Karpas-422 (cell line): ENCODE measurements around the gene ALB. TPM values are rescaled to one million over a fixed set of nuclear protein-coding genes. Genes with fewer than 3 reads are reported as not detected.

Experiments
- DNase-seq: peaks from one replicate; pipeline ENCODE4 v3.0.0-alpha.2; 2015
- H2AFZ ChIP-seq: fragments of 200-600 bp; sonication (generic); 2 replicates; pipeline ENCODE4 v1.6.1; 2014; ENCODE audit warnings: antibody characterized with exemption, low read length, mixed read lengths
- H3K27ac ChIP-seq: fragments of 200-600 bp; sonication (generic); 2 replicates; pipeline ENCODE4 v1.5.1; 2014; ENCODE audit warnings: mild to moderate bottlenecking, low read length, moderate library complexity
- H3K27me3 ChIP-seq: fragments of 200-600 bp; sonication (generic); 2 replicates; pipeline ENCODE4 v1.6.1; 2014; ENCODE audit warnings: low read length, mixed read lengths
- H3K36me3 ChIP-seq: fragments of 200-600 bp; sonication (generic); 2 replicates; pipeline ENCODE4 v1.6.1; 2014; ENCODE audit warnings: low read length, mixed read lengths; ENCODE audit not compliant: insufficient read depth
- H3K4me1 ChIP-seq: fragments of 200-600 bp; sonication (generic); 2 replicates; pipeline ENCODE4 v1.6.1; 2014; ENCODE audit warnings: mild to moderate bottlenecking, low read length, mixed read lengths
- H3K4me2 ChIP-seq: fragments of 200-600 bp; sonication (generic); 2 replicates; pipeline ENCODE4 v1.6.1; 2014; ENCODE audit warnings: low read length, low read depth, mild to moderate bottlenecking; ENCODE audit not compliant: poor library complexity, severe bottlenecking
- H3K4me3 ChIP-seq: fragments of 200-600 bp; sonication (generic); 2 replicates; pipeline ENCODE4 v1.5.1; 2014; ENCODE audit warnings: mild to moderate bottlenecking, antibody characterized with exemption, low read length, mixed read lengths
- H3K79me2 ChIP-seq: fragments of 200-600 bp; sonication (generic); 2 replicates; pipeline ENCODE4 v1.6.1; 2014; ENCODE audit warnings: mild to moderate bottlenecking, low read length, mixed read lengths
- H3K9ac ChIP-seq: fragments of 200-600 bp; sonication (generic); 2 replicates; pipeline ENCODE4 v1.6.0; 2014; ENCODE audit warnings: low read length
- H3K9me2 ChIP-seq: fragments of 200-600 bp; sonication (generic), shearing (Covaris generic); replicated peaks from 2 replicates; pipeline ENCODE4 v1.6.0; 2014; ENCODE audit warnings: mild to moderate bottlenecking, low read length, moderate library complexity; ENCODE audit not compliant: insufficient read depth
- H3K9me3 ChIP-seq: fragments of 300-700, 200-600 bp; sonication (generic); 2 replicates; pipeline ENCODE4 v1.6.1; 2014; ENCODE audit warnings: low read length, mixed read lengths
- H4K20me1 ChIP-seq: fragments of 200-600 bp; sonication (generic); 2 replicates; pipeline ENCODE4 v1.6.1; 2014; ENCODE audit warnings: mild to moderate bottlenecking, antibody characterized with exemption, low read length, low read depth; ENCODE audit not compliant: insufficient read depth
- total RNA-seq: library from RNA; depleted of rRNA; stranded (reverse); fragments of >200 nt; shearing (Covaris generic); gene quantifications from 2 replicates; pipeline ENCODE4 v1.2.3, GENCODE V29; 2014; ENCODE audit warnings: low replicate concordance

The ALB gene
- total RNA-seq, 1 experiment from 2014 or later = not detected

GRCh38 chr4:73437558-73437956, 33.5 kb downstream of the ALB start:
- H4K20me1 ChIP-seq = no peaks in the 10 kb centered on the region
- no peak overlapping the region for H3K27ac ChIP-seq
- no peak overlapping the region for H2AFZ ChIP-seq
- no peak overlapping the region for H3K4me3 ChIP-seq
- H3K27me3 ChIP-seq = no peaks in the 10 kb centered on the region
- H3K9ac ChIP-seq = no peak overlapping the region
- no peaks in the 10 kb centered on the region for H3K36me3 ChIP-seq
- no peaks in the 10 kb centered on the region for H3K9me2 ChIP-seq
- DNase-seq = no peak
- H3K4me1 ChIP-seq = no peaks in the 10 kb centered on the region
- no peak overlapping the region for H3K4me2 ChIP-seq
- no peaks in the 10 kb centered on the region for H3K9me3 ChIP-seq
- H3K79me2 ChIP-seq = no peaks in the 10 kb centered on the region

- no peak overlapping the region for H3K4me2 ChIP-seq
Measured at GRCh38 chr4:73438048-73438447, 34.0 kb downstream of the ALB start.

GRCh38 chr4:73438582-73439215, 34.6 kb downstream of the ALB start:
- no peak overlapping the region for H3K9ac ChIP-seq
- no peaks in the 10 kb centered on the region for H3K79me2 ChIP-seq
- H3K4me2 ChIP-seq = no peak overlapping the region
- H3K4me3 ChIP-seq = no peak overlapping the region
- no peaks in the 10 kb centered on the region for H3K36me3 ChIP-seq
- no peak overlapping the region for H2AFZ ChIP-seq
- H3K27ac ChIP-seq = no peak overlapping the region
- H3K27me3 ChIP-seq = no peaks in the 10 kb centered on the region
- no peaks in the 10 kb centered on the region for H4K20me1 ChIP-seq
- no peaks in the 10 kb centered on the region for H3K9me2 ChIP-seq
- no peak for DNase-seq
- H3K9me3 ChIP-seq = no peaks in the 10 kb centered on the region
- H3K4me1 ChIP-seq = no peaks in the 10 kb centered on the region

More at GRCh38 chr4:73438048-73438447, 34.0 kb downstream of the ALB start:
- Histone ChIP-seq H3K4me1 (no peaks in the 10 kb centered on the region), H3K27ac (no peak overlapping the region), H3K79me2 (no peaks in the 10 kb centered on the region), H4K20me1 (no peaks in the 10 kb centered on the region), H3K27me3 (no peaks in the 10 kb centered on the region), H2AFZ (no peak overlapping the region), H3K4me3 (no peak overlapping the region), H3K9me2 (no peaks in the 10 kb centered on the region), H3K9ac (no peak overlapping the region), H3K36me3 (no peaks in the 10 kb centered on the region), H3K9me3 (no peaks in the 10 kb centered on the region)
- DNase-seq = no peak

- Histone ChIP-seq H3K4me2 (no peak overlapping the region), H3K36me3 (no peaks in the 10 kb centered on the region), H3K9me3 (no peaks in the 10 kb centered on the region), H2AFZ (no peak overlapping the region), H3K79me2 (no peaks in the 10 kb centered on the region), H3K9me2 (no peaks in the 10 kb centered on the region), H3K4me3 (no peak overlapping the region), H3K9ac (no peak overlapping the region), H4K20me1 (no peaks in the 10 kb centered on the region), H3K27ac (no peak overlapping the region), H3K27me3 (no peaks in the 10 kb centered on the region), H3K4me1 (no peaks in the 10 kb centered on the region)
- DNase-seq = no peak
Measured at GRCh38 chr4:73439445-73439844, 35.4 kb downstream of the ALB start.

GRCh38 chr4:73439991-73440390, 35.9 kb downstream of the ALB start:
- Histone ChIP-seq H3K79me2 (no peaks in the 10 kb centered on the region), H2AFZ (no peak overlapping the region), H3K27me3 (no peaks in the 10 kb centered on the region)

GRCh38 chr4:73440653-73441052, 36.6 kb downstream of the ALB start:
- Histone ChIP-seq H3K9me3 (no peaks in the 10 kb centered on the region), H3K9me2 (no peaks in the 10 kb centered on the region), H3K4me2 (no peak overlapping the region), H3K36me3 (no peaks in the 10 kb centered on the region), H3K9ac (no peak overlapping the region), H3K27me3 (no peaks in the 10 kb centered on the region), H3K4me3 (no peak overlapping the region), H3K4me1 (no peaks in the 10 kb centered on the region), H2AFZ (no peak overlapping the region), H4K20me1 (no peaks in the 10 kb centered on the region), H3K27ac (no peak overlapping the region), H3K79me2 (no peaks in the 10 kb centered on the region)
- no peak for DNase-seq

More at GRCh38 chr4:73439991-73440390, 35.9 kb downstream of the ALB start:
- no peak overlapping the region for H3K9ac ChIP-seq
- H4K20me1 ChIP-seq = no peaks in the 10 kb centered on the region
- H3K27ac ChIP-seq = no peak overlapping the region
- no peak for DNase-seq
- H3K4me1 ChIP-seq = no peaks in the 10 kb centered on the region
- H3K9me2 ChIP-seq = no peaks in the 10 kb centered on the region
- no peaks in the 10 kb centered on the region for H3K36me3 ChIP-seq
- no peak overlapping the region for H3K4me2 ChIP-seq
- H3K4me3 ChIP-seq = no peak overlapping the region
- H3K9me3 ChIP-seq = no peaks in the 10 kb centered on the region

- Histone ChIP-seq H3K27me3 (no peaks in the 10 kb centered on the region), H2AFZ (no peak overlapping the region), H3K9ac (no peak overlapping the region), H3K27ac (no peak overlapping the region), H4K20me1 (no peaks in the 10 kb centered on the region), H3K4me1 (no peaks in the 10 kb centered on the region), H3K4me3 (no peak overlapping the region), H3K4me2 (no peak overlapping the region), H3K9me3 (no peaks in the 10 kb centered on the region), H3K79me2 (no peaks in the 10 kb centered on the region), H3K9me2 (no peaks in the 10 kb centered on the region), H3K36me3 (no peaks in the 10 kb centered on the region)
- DNase-seq = no peak
Measured at GRCh38 chr4:73442275-73442674, 38.2 kb downstream of the ALB start.

GRCh38 chr4:73443224-73443623, 39.1 kb downstream of the ALB start:
- Histone ChIP-seq H3K4me2 (no peak overlapping the region), H3K9me3 (no peaks in the 10 kb centered on the region), H3K79me2 (no peaks in the 10 kb centered on the region), H2AFZ (no peak overlapping the region), H4K20me1 (no peaks in the 10 kb centered on the region), H3K27me3 (no peaks in the 10 kb centered on the region), H3K4me3 (no peak overlapping the region), H3K9me2 (no peaks in the 10 kb centered on the region), H3K9ac (no peak overlapping the region), H3K27ac (no peak overlapping the region), H3K4me1 (no peaks in the 10 kb centered on the region), H3K36me3 (no peaks in the 10 kb centered on the region)
- DNase-seq = no peak
